MCF 10A (cell line): ENCODE data around the gene TAPBP. TPM values are rescaled to one million over a fixed set of nuclear protein-coding genes. Genes with fewer than 3 reads are reported as not detected.

Experiments
- BruUV-seq: library from RNA; stranded (reverse); fragments of 400-500 nt; replicated peaks from 2 replicates; lab custom pipeline; 2021; lab: Mats Ljungman, UMichigan
- CTCF ChIA-PET: fragments of 300-600 bp; sonication (Branson Sonifier 250); formaldehyde crosslinking; extraction: SDS; loops from one replicate; lab custom pipeline; 2021; ENCODE audit warnings: antibody characterized with exemption, inconsistent platforms; lab: Yijun Ruan, JAX
- POLR2A ChIA-PET: fragments of 300-600, 350-650 bp; sonication (Branson Sonifier 250); formaldehyde crosslinking; extraction: SDS; loops from one replicate; lab custom pipeline; 2020; ENCODE audit warnings: antibody characterized with exemption, inconsistent platforms; lab: Yijun Ruan, JAX
- DNase-seq: peaks from one replicate; pipeline ENCODE4 v3.0.0-alpha.2; 2018; ENCODE audit not compliant: unreplicated experiment
- H3K27ac Mint-ChIP-seq: one replicate; pipeline ENCODE4 v1.8.0; 2022; ENCODE audit warnings: mild to moderate bottlenecking, low read depth, mixed read lengths; ENCODE audit not compliant: unreplicated experiment
- H3K27me3 Mint-ChIP-seq: one replicate; pipeline ENCODE4 v1.8.0; 2022; ENCODE audit warnings: mixed read lengths; ENCODE audit not compliant: insufficient read depth, unreplicated experiment
- H3K36me3 Mint-ChIP-seq: one replicate; pipeline ENCODE4 v1.8.0; 2022; ENCODE audit warnings: mild to moderate bottlenecking, moderate library complexity, mixed read lengths; ENCODE audit not compliant: insufficient read depth, unreplicated experiment
- H3K4me1 Mint-ChIP-seq: one replicate; pipeline ENCODE4 v1.8.0; 2022; ENCODE audit warnings: mixed read lengths; ENCODE audit not compliant: insufficient read depth, unreplicated experiment
- H3K4me3 Mint-ChIP-seq: one replicate; pipeline ENCODE4 v1.8.0; 2022; ENCODE audit warnings: mild to moderate bottlenecking, moderate library complexity, mixed read lengths; ENCODE audit not compliant: unreplicated experiment
- H3K9me3 Mint-ChIP-seq: one replicate; pipeline ENCODE4 v1.8.0; 2022; ENCODE audit warnings: mixed read lengths; ENCODE audit not compliant: unreplicated experiment
- CTCF ChIP-seq: fragments of 200-600 bp; IDR thresholded peaks from one replicate; pipeline ENCODE4 v1.8.0; 2022; ENCODE audit warnings: antibody characterized with exemption, mild to moderate bottlenecking; ENCODE audit not compliant: unreplicated experiment
- intact Hi-C: fragments of 100-400 bp; cut with micrococcal nuclease; formaldehyde crosslinking; loops from 2 replicates; pipeline ENCODE4 v1.14.1; 2022
- total RNA-seq: library from RNA; stranded (reverse); gene quantifications from 2 replicates; pipeline ENCODE4 v1.2.3, GENCODE V29; 2022

The TAPBP gene
- total RNA-seq, 1 experiment from 2014 or later, result 84.9 TPM

DNA sequence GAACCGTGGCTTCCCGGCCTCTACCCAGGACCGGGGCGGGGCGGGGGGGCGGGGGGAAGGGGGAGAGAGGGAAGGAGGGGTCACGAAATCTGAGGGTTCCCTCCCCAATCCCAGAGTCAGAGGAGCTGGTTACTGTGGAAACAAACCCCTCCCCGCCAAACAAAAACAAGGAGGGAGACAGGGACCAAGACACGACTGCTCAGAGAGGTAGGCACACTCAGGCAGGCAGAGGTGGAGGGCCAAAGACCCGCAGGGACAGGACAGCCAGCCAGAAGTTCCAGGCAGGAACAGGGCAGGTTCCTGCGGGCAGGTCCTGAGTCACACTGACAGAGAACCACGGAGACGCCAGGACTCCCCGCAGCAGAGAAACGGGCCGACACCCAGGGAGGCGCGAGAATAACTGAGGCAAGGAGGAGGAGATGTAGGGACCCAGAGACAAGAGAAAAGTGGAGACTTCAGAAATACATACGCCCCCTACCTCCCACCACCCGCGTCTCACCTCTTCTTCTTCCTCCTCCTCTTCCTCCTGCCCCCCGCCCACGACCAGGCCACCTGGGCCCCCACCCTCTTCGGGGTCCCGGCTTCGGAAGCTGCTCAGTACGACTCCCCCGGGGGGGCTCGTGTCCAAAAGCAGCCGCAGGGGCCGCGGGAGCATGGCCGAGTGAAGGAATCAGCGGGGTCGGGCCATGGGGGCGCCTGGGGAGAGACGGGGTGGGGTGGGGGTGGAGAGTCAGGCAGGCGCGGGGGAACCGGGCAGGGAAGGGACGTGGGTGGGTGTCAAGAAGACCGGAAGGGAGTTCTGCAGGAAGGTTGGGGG lies 15.7 kb downstream of the TAPBP start:
- ChIA-PET CTCF (interaction anchor here (0.6 to 1.7 kb wide), 3 partner anchors 13 to 138 kb away, joined by 3 to 18 read pairs (median 3); no protein-coding TSS in a partner anchor), POLR2A (interaction anchor here (0.6 to 5.5 kb wide), 22 partner anchors 9 to 1897 kb away, joined by 3 to 84 read pairs (median 6); partner anchors contain the start of genes B3GALT4, HSD17B8, PFDN6 and PHF1)
- H3K4me1 Mint-ChIP-seq, result peaks cover 22% of the 10 kb centered on the region
- H3K4me3 Mint-ChIP-seq, result peak overlapping the region; percentile 96
- H3K27me3 Mint-ChIP-seq, result no peaks in the 10 kb centered on the region
- intact Hi-C loops, result loop anchor here (2.0 to 5.0 kb wide), 3 partner anchors 19 to 129 kb away; partner anchors contain the start of genes HSD17B8, RXRB and SLC39A7
- H3K27ac Mint-ChIP-seq, result peak overlapping the region; percentile 100
- H3K9me3 Mint-ChIP-seq, result no peaks in the 10 kb centered on the region
- peaks cover 54% of the 10 kb centered on the region for H3K36me3 Mint-ChIP-seq
- no TSS peak for BruUV-seq
- TF ChIP-seq CTCF, result no peak
- peak; percentile 91 for DNase-seq

DNA sequence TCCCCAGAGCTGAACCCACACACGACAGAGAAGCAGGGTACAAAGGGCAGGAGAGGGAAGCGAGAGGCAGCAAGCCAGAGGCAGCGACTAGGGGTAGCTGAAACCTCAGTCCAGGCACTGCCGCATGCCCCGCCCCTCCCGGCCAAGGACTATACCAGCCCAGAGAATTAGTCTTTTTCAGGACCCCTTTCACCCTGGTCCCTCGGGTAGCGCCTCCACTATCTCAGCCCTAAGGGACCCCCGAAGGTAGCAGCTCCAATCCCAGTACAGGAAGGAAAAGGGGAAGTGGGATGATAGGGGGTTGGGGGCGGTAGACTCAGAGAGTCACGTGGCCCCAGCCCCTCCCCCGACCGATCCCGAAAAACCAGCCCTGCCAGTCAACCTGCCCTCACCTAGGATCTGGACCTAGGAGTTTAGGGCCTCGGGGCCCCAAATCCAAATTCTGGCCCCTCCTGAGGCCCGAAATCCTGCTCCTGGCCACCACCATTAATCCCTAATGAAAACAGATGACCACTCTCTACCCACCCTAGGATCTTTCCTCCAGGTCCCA lies 16.4 kb downstream of the TAPBP start:
- POLR2A ChIA-PET, result interaction anchor here (0.6 to 5.5 kb wide), 15 partner anchors 8 to 1897 kb away, joined by 3 to 84 read pairs (median 5); partner anchors contain the start of genes B3GALT4, PFDN6, PHF1 and RPS18
- TF ChIP-seq CTCF, result no peak
- intact Hi-C loops, result loop anchor here (5.0 kb wide), 2 partner anchors 95 to 130 kb away; partner anchors contain the start of genes HSD17B8, RXRB and SLC39A7

DNA sequence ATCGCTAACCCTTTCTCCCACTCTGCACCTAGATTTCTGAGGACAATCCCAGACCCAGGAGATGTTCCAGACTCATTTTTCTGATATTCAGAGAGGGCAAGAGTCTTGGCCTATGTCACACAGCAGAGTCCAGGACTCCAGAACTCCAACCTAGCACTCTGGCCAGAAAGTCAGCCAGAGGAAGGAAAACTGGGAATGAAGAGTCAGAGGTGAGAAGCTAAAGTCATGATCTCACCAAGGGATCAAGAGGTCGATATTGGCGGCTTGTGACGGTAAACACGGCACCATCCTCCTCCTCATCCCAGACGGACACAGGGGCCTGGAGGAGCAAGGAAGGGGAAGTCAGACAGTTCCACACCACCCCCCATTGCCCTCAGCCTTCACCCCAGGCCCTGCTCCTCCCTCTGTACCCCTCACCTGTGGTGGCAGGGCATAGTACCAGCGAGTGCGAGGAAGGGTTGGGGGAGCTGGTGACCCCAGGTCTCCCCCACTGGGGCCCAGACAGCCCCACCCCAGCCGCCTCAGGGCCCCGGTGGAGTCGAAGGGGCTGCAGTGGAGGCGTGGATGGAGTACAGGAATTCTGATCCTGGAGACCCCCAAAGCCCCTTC lies 17.0 kb downstream of the TAPBP start:
- Mint-ChIP-seq H3K36me3 (peaks cover 42% of the 10 kb centered on the region), H3K4me1 (peaks cover 22% of the 10 kb centered on the region), H3K4me3 (peak overlapping the region; percentile 96), H3K27me3 (no peaks in the 10 kb centered on the region), H3K9me3 (no peaks in the 10 kb centered on the region), H3K27ac (peak overlapping the region; percentile 100)
- ChIA-PET CTCF (interaction anchor here (0.5 to 1.3 kb wide), 6 partner anchors 15 to 128 kb away, joined by 3 to 5 read pairs (median 4); no protein-coding TSS in a partner anchor), POLR2A (interaction anchor here (0.6 to 5.5 kb wide), 11 partner anchors 7 to 1896 kb away, joined by 3 to 84 read pairs (median 6); partner anchors contain the start of genes B3GALT4, PFDN6, RPS18 and TAPBP)
- DNase-seq, result no peak
- intact Hi-C loops, result loop anchor here (5.0 kb wide), 2 partner anchors 95 to 130 kb away; partner anchors contain the start of genes HSD17B8, RXRB and SLC39A7
- TF ChIP-seq CTCF, result no peak
- no TSS peak for BruUV-seq

More for the DNA sequence above, 16.4 kb downstream of the TAPBP start:
- H3K4me1 Mint-ChIP-seq, result peaks cover 22% of the 10 kb centered on the region
- DNase-seq, result peak; percentile 38
- peak overlapping the region; percentile 96 for H3K4me3 Mint-ChIP-seq
- BruUV-seq, result no TSS peak
- no peaks in the 10 kb centered on the region for H3K27me3 Mint-ChIP-seq
- no peaks in the 10 kb centered on the region for H3K9me3 Mint-ChIP-seq
- peaks cover 48% of the 10 kb centered on the region for H3K36me3 Mint-ChIP-seq
- peak overlapping the region; percentile 100 for H3K27ac Mint-ChIP-seq
- CTCF ChIA-PET, result interaction anchor here (0.5 to 1.0 kb wide), 4 partner anchors 38 to 128 kb away, joined by 3 to 5 read pairs (median 3); no protein-coding TSS in a partner anchor
